ENCODE results near the gene AASS. TPM values are rescaled to one million over a fixed set of nuclear protein-coding genes. Genes with fewer than 3 reads are reported as not detected.

Gene AASS
- total RNA-seq, 1 experiment from 2014 or later, result 11.3 TPM

- Histone ChIP-seq H3K4me1 (no peaks in the 10 kb centered on the region), H3K9me3 (no peaks in the 10 kb centered on the region), H3K4me3 (ENCODE audit: low read depth, low read length) (no peak overlapping the region), H3K27me3 (replicated peaks; ENCODE audit: control insufficient read depth, insufficient read depth, low read length) (no peaks in the 10 kb centered on the region), H3K36me3 (ENCODE audit: control insufficient read depth, insufficient read depth, low read length) (no peaks in the 10 kb centered on the region)
- Mint-ChIP-seq H3K27ac (ENCODE audit: unreplicated experiment) (no peak overlapping the region), H3K9me3 (ENCODE audit: unreplicated experiment) (no peaks in the 10 kb centered on the region), H3K4me1 (ENCODE audit: low read depth, unreplicated experiment) (no peaks in the 10 kb centered on the region), H3K36me3 (ENCODE audit: insufficient read depth, unreplicated experiment) (no peaks in the 10 kb centered on the region), H3K27me3 (ENCODE audit: insufficient read depth, unreplicated experiment) (no peaks in the 10 kb centered on the region), H3K4me3 (ENCODE audit: unreplicated experiment) (no peak overlapping the region)
- ChIA-PET CTCF (no interaction called here), POLR2A (no interaction called here)
- intact Hi-C loops (cut with micrococcal nuclease; ENCODE audit: unreplicated experiment), result no loop called here
- no peak for DNase-seq
- no peak for TF ChIP-seq CTCF (IDR thresholded peaks at IDR 0.05; ENCODE audit: insufficient read depth in 1 of 2, low read depth in 1 of 2, low read length in 1 of 2, severe bottlenecking in 1 of 2, unreplicated experiment in 1 of 2)
- BruUV-seq (replicated peaks), result no TSS peak
These were observed 79.1 kb downstream of the AASS start for GRCh38 chr7:122064971-122065370.

GRCh38 chr7:122063146-122063545 is 80.9 kb downstream of the AASS start:
- H3K27me3 ChIP-seq (replicated peaks; ENCODE audit: control insufficient read depth, insufficient read depth, low read length), result no peaks in the 10 kb centered on the region
- POLR2A ChIA-PET, result no interaction called here
- no TSS peak for BruUV-seq (replicated peaks)
- no peaks in the 10 kb centered on the region for H3K4me1 Mint-ChIP-seq (ENCODE audit: low read depth, unreplicated experiment)
- no peak for TF ChIP-seq CTCF (IDR thresholded peaks at IDR 0.05; ENCODE audit: insufficient read depth in 1 of 2, low read depth in 1 of 2, low read length in 1 of 2, severe bottlenecking in 1 of 2, unreplicated experiment in 1 of 2)
- no peak overlapping the region for H3K27ac Mint-ChIP-seq (ENCODE audit: unreplicated experiment)
- no peaks in the 10 kb centered on the region for H3K27me3 Mint-ChIP-seq (ENCODE audit: insufficient read depth, unreplicated experiment)
- DNase-seq, result no peak
- intact Hi-C loops (cut with micrococcal nuclease; ENCODE audit: unreplicated experiment), result no loop called here
- no peaks in the 10 kb centered on the region for H3K9me3 ChIP-seq
- no peaks in the 10 kb centered on the region for H3K9me3 Mint-ChIP-seq (ENCODE audit: unreplicated experiment)
- H3K4me1 ChIP-seq, result no peaks in the 10 kb centered on the region
- CTCF ChIA-PET, result no interaction called here
- no peak overlapping the region for H3K4me3 Mint-ChIP-seq (ENCODE audit: unreplicated experiment)
- H3K4me3 ChIP-seq (ENCODE audit: low read depth, low read length), result no peak overlapping the region
- H3K36me3 ChIP-seq (ENCODE audit: control insufficient read depth, insufficient read depth, low read length), result no peaks in the 10 kb centered on the region
- H3K36me3 Mint-ChIP-seq (ENCODE audit: insufficient read depth, unreplicated experiment), result no peaks in the 10 kb centered on the region

- Histone ChIP-seq H3K4me1 (peaks cover 2% of the 10 kb centered on the region), H3K27me3 (replicated peaks; ENCODE audit: control insufficient read depth, insufficient read depth, low read length) (no peaks in the 10 kb centered on the region), H3K4me3 (ENCODE audit: low read depth, low read length) (no peak overlapping the region), H3K9me3 (no peaks in the 10 kb centered on the region), H3K36me3 (ENCODE audit: control insufficient read depth, insufficient read depth, low read length) (no peaks in the 10 kb centered on the region)
- DNase-seq, result no peak
- intact Hi-C loops (cut with micrococcal nuclease; ENCODE audit: unreplicated experiment), result no loop called here
- H3K9me3 Mint-ChIP-seq (ENCODE audit: unreplicated experiment), result no peaks in the 10 kb centered on the region
- TF ChIP-seq CTCF (IDR thresholded peaks at IDR 0.05; ENCODE audit: insufficient read depth in 1 of 2, low read depth in 1 of 2, low read length in 1 of 2, severe bottlenecking in 1 of 2, unreplicated experiment in 1 of 2), result no peak
- no peak overlapping the region for H3K27ac Mint-ChIP-seq (ENCODE audit: unreplicated experiment)
- ChIA-PET POLR2A (no interaction called here), CTCF (no interaction called here)
- BruUV-seq (replicated peaks), result no TSS peak
- H3K36me3 Mint-ChIP-seq (ENCODE audit: insufficient read depth, unreplicated experiment), result no peaks in the 10 kb centered on the region
- no peaks in the 10 kb centered on the region for H3K27me3 Mint-ChIP-seq (ENCODE audit: insufficient read depth, unreplicated experiment)
- H3K4me1 Mint-ChIP-seq (ENCODE audit: low read depth, unreplicated experiment), result no peaks in the 10 kb centered on the region
- H3K4me3 Mint-ChIP-seq (ENCODE audit: unreplicated experiment), result no peak overlapping the region
These were observed 84.5 kb downstream of the AASS start for GRCh38 chr7:122059542-122059941.
